Measurements from ENCODE around the gene MBD5.
"Not testable (repeated sequence)": the region's sequence is repeated elsewhere in the genome, so short reads cannot be mapped to it uniquely, and the experiment has no call there.

MBD5 gene

GRCh38 chr2:148538375-148538774 lies 517.5 kb downstream of the MBD5 start:
- Histone ChIP-seq H3K27me3 (no peaks in the 10 kb centered on the region), H3K9me3 (no peaks in the 10 kb centered on the region), H3K27ac (no peak overlapping the region), H3K4me1 (no peaks in the 10 kb centered on the region), H3K4me3 (no peak overlapping the region), H3K36me3 (no peaks in the 10 kb centered on the region)
- TF ChIP-seq CTCF (IDR thresholded peaks at IDR 0.05) = no peak
- intact Hi-C loops (cut with DNase I; ENCODE audit: low total_unique reads) = no loop called here
- DNase-seq = no peak

GRCh38 chr2:148540022-148540421 lies 519.1 kb downstream of the MBD5 start:
- intact Hi-C loops (cut with DNase I; ENCODE audit: low total_unique reads) = no loop called here
- no peaks in the 10 kb centered on the region for H3K36me3 ChIP-seq
- H3K4me1 ChIP-seq = no peaks in the 10 kb centered on the region
- DNase-seq = peak in 1 of 2 donors; percentile 53
- H3K27ac ChIP-seq = no peak overlapping the region
- no peaks in the 10 kb centered on the region for H3K9me3 ChIP-seq
- no peaks in the 10 kb centered on the region for H3K27me3 ChIP-seq
- no peak overlapping the region for H3K4me3 ChIP-seq
- no peak for TF ChIP-seq CTCF (IDR thresholded peaks at IDR 0.05)

- Histone ChIP-seq H3K9me3 (no peaks in the 10 kb centered on the region), H3K36me3 (no peaks in the 10 kb centered on the region), H3K4me3 (no peak overlapping the region), H3K4me1 (no peaks in the 10 kb centered on the region), H3K27me3 (no peaks in the 10 kb centered on the region), H3K27ac (no peak overlapping the region)
- no peak for TF ChIP-seq CTCF (IDR thresholded peaks at IDR 0.05)
- DNase-seq = peak in 1 of 2 donors; percentile 24
- intact Hi-C loops (cut with DNase I; ENCODE audit: low total_unique reads) = no loop called here
Measured at GRCh38 chr2:148541792-148542191, 520.9 kb downstream of the MBD5 start.

GRCh38 chr2:148542614-148543013 lies 521.7 kb downstream of the MBD5 start:
- peak in 1 of 2 donors; percentile 28 for DNase-seq
- no peak for TF ChIP-seq CTCF (IDR thresholded peaks at IDR 0.05)

GRCh38 chr2:148543088-148543540 lies 522.2 kb downstream of the MBD5 start:
- H3K9me3 ChIP-seq; H3K36me3 ChIP-seq; H3K4me1 ChIP-seq; H3K27ac ChIP-seq; H3K27me3 ChIP-seq; H3K4me3 ChIP-seq; DNase-seq; intact Hi-C loops (cut with DNase I; ENCODE audit: low total_unique reads): not testable (repeated sequence)

More at GRCh38 chr2:148542614-148543013, 521.7 kb downstream of the MBD5 start:
- no peaks in the 10 kb centered on the region for H3K4me1 ChIP-seq
- H3K27me3 ChIP-seq = no peaks in the 10 kb centered on the region
- no peaks in the 10 kb centered on the region for H3K9me3 ChIP-seq
- H3K27ac ChIP-seq = no peak overlapping the region
- intact Hi-C loops (cut with DNase I; ENCODE audit: low total_unique reads) = no loop called here
- no peak overlapping the region for H3K4me3 ChIP-seq
- H3K36me3 ChIP-seq = no peaks in the 10 kb centered on the region

GRCh38 chr2:148545390-148546256 lies 524.7 kb downstream of the MBD5 start:
- no peaks in the 10 kb centered on the region for H3K36me3 ChIP-seq
- intact Hi-C loops (cut with DNase I; ENCODE audit: low total_unique reads) = no loop called here

More at GRCh38 chr2:148545390-148546256, 524.7 kb downstream of the MBD5 start:
- Histone ChIP-seq H3K27ac (no peak overlapping the region), H3K9me3 (no peaks in the 10 kb centered on the region), H3K4me1 (no peaks in the 10 kb centered on the region), H3K27me3 (no peaks in the 10 kb centered on the region), H3K4me3 (no peak overlapping the region)
- peak in 1 of 2 donors; percentile 46 for DNase-seq
- TF ChIP-seq CTCF (IDR thresholded peaks at IDR 0.05) = no peak

Data from tibial artery (tissue), 4 donors.